SU-DHL-6 (cell line): ENCODE results near the gene TNPO1.

Experiments used
- H2AFZ ChIP-seq: fragments of 200-600 bp; sonication (generic); 2 replicates; pipeline ENCODE4 v1.6.1; 2014; ENCODE audit warnings: low read depth, mild to moderate bottlenecking, moderate library complexity, mixed read lengths, antibody characterized with exemption, low read length; ENCODE audit not compliant: severe bottlenecking
- H3F3A ChIP-seq: fragments of 200-600 bp; shearing (Covaris generic); 2 replicates; pipeline ENCODE4 v1.6.0; 2016; ENCODE audit warnings: antibody characterized with exemption, mild to moderate bottlenecking; ENCODE audit not compliant: insufficient read depth
- H3K27ac ChIP-seq: fragments of 200-600 bp; sonication (generic); 2 replicates; pipeline ENCODE4 v1.5.1; 2016; ENCODE audit warnings: low read depth, mild to moderate bottlenecking, low read length, moderate library complexity, mixed read lengths
- H3K27me3 ChIP-seq: fragments of 200-600 bp; sonication (generic), shearing (Covaris generic); 2 replicates; pipeline ENCODE4 v1.6.0; 2014; ENCODE audit warnings: mild to moderate bottlenecking, low read length
- H3K36me3 ChIP-seq: fragments of 200-600 bp; sonication (generic); 2 replicates; pipeline ENCODE4 v1.6.1; 2014; ENCODE audit warnings: mild to moderate bottlenecking, low read length, mixed read lengths
- H3K4me2 ChIP-seq: fragments of 300-600, 200-600 bp; shearing (Covaris generic), sonication (generic); 2 replicates; pipeline ENCODE4 v1.6.0; 2014; ENCODE audit warnings: low read length, low read depth, mild to moderate bottlenecking; ENCODE audit not compliant: poor library complexity, severe bottlenecking
- H3K4me3 ChIP-seq: fragments of 200-600 bp; sonication (generic); 2 replicates; pipeline ENCODE4 v1.5.1; 2014; ENCODE audit warnings: antibody characterized with exemption, low read length, mild to moderate bottlenecking, mixed read lengths; ENCODE audit not compliant: insufficient read depth, poor library complexity, severe bottlenecking
- H3K79me2 ChIP-seq: fragments of 200-600 bp; sonication (generic); 2 replicates; pipeline ENCODE4 v1.6.1; 2014; ENCODE audit warnings: mild to moderate bottlenecking, low read length, moderate library complexity; ENCODE audit not compliant: insufficient read depth
- H3K9ac ChIP-seq: fragments of 200-600 bp; sonication (generic); 2 replicates; pipeline ENCODE4 v1.7.0; 2014; ENCODE audit warnings: mild to moderate bottlenecking, low read length
- H3K9me2 ChIP-seq: fragments of 200-600 bp; sonication (generic); replicated peaks from 2 replicates; pipeline ENCODE4 v1.6.1; 2014; ENCODE audit warnings: low read length; ENCODE audit not compliant: insufficient read depth
- H3K9me3 ChIP-seq: fragments of 200-600 bp; sonication (generic); 2 replicates; pipeline ENCODE4 v1.6.1; 2014; ENCODE audit warnings: low read length, mixed read lengths; ENCODE audit not compliant: insufficient read depth
- H4K20me1 ChIP-seq: fragments of 200-600 bp; sonication (generic); 2 replicates; pipeline ENCODE4 v1.6.1; 2014; ENCODE audit warnings: low read depth, mild to moderate bottlenecking, antibody characterized with exemption, low read length, moderate library complexity, mixed read lengths
- CTCF ChIP-seq: fragments of 200-600 bp; sonication (generic); IDR thresholded peaks from one replicate; pipeline ENCODE4 v1.5.1; 2017; ENCODE audit warnings: antibody characterized with exemption, mild to moderate bottlenecking, low read length, moderate library complexity; ENCODE audit not compliant: insufficient read depth, poor library complexity, severe bottlenecking
- EZH2phosphoT487 ChIP-seq: fragments of 200-600 bp; sonication (generic), shearing (Covaris generic); conservative IDR thresholded peaks from 2 replicates; pipeline ENCODE4 v1.6.1; 2018; ENCODE audit warnings: mild to moderate bottlenecking, antibody characterized with exemption, low read length, moderate library complexity, mixed read lengths

TNPO1 gene

GRCh38 chr5:72951671-72952468 is 135.4 kb downstream of the TNPO1 start:
- Histone ChIP-seq H3K9me2 (no peaks in the 10 kb centered on the region), H3K79me2 (no peaks in the 10 kb centered on the region), H2AFZ (no peak overlapping the region), H3K36me3 (no peaks in the 10 kb centered on the region), H4K20me1 (no peaks in the 10 kb centered on the region), H3K9me3 (no peaks in the 10 kb centered on the region), H3K27me3 (no peaks in the 10 kb centered on the region; the same call in 1 of the 2 replicates), H3K9ac (no peak overlapping the region), H3K27ac (no peak overlapping the region), H3F3A (no peaks in the 10 kb centered on the region), H3K4me2 (no peak overlapping the region), H3K4me3 (no peak overlapping the region)
- TF ChIP-seq CTCF = no peak
- TF ChIP-seq EZH2phosphoT487 = no peak

- Histone ChIP-seq H4K20me1 (no peaks in the 10 kb centered on the region), H3K79me2 (no peaks in the 10 kb centered on the region), H3K36me3 (no peaks in the 10 kb centered on the region), H3K27ac (no peak overlapping the region), H3K9me2 (no peaks in the 10 kb centered on the region), H2AFZ (no peak overlapping the region), H3K9ac (no peak overlapping the region), H3K4me2 (no peak overlapping the region), H3K27me3 (no peaks in the 10 kb centered on the region; the same call in 1 of the 2 replicates), H3K9me3 (no peaks in the 10 kb centered on the region), H3K4me3 (no peak overlapping the region), H3F3A (no peaks in the 10 kb centered on the region)
- no peak for TF ChIP-seq CTCF
- TF ChIP-seq EZH2phosphoT487 = no peak
Observed at GRCh38 chr5:72954389-72954788, 137.9 kb downstream of the TNPO1 start.

GRCh38 chr5:72955143-72955767 is 138.8 kb downstream of the TNPO1 start:
- TF ChIP-seq EZH2phosphoT487 (no peak), CTCF (no peak)
- no peaks in the 10 kb centered on the region for H4K20me1 ChIP-seq
- no peak overlapping the region for H3K27ac ChIP-seq
- H3K79me2 ChIP-seq = no peaks in the 10 kb centered on the region
- H3F3A ChIP-seq = no peaks in the 10 kb centered on the region
- peak overlapping the region; percentile 64 for H3K9ac ChIP-seq
- H3K4me3 ChIP-seq = peak overlapping the region; percentile 89
- H2AFZ ChIP-seq = peak overlapping the region; percentile 99
- no peaks in the 10 kb centered on the region; the same call in 1 of the 2 replicates for H3K27me3 ChIP-seq
- peak overlapping the region; percentile 67 for H3K4me2 ChIP-seq
- no peaks in the 10 kb centered on the region for H3K36me3 ChIP-seq
- no peaks in the 10 kb centered on the region for H3K9me2 ChIP-seq
- H3K9me3 ChIP-seq = no peaks in the 10 kb centered on the region
